Bronchial epithelial cell (primary cell): Measurements from ENCODE around the gene ITIH5. TPM values are rescaled to one million over a fixed set of nuclear protein-coding genes. Genes with fewer than 3 reads are reported as not detected.

Source experiments
- DNase-seq: peaks from one replicate; pipeline ENCODE4 v3.0.0-alpha.2; 2010; ENCODE audit warnings: low read depth
- FAIRE-seq: peaks from 2 replicates; lab custom pipeline; 2011; peaks lifted over from hg19 to GRCh38; lab: Jason Lieb, UNC
- H3K27me3 ChIP-seq: 2 replicates; pipeline ENCODE4 v1.5.1; 2011; ENCODE audit warnings: low read length; ENCODE audit not compliant: control insufficient read depth, insufficient read depth
- H3K36me3 ChIP-seq: 2 replicates; pipeline ENCODE4 v1.5.1; 2011; ENCODE audit warnings: low read length; ENCODE audit not compliant: control insufficient read depth, insufficient read depth
- H3K4me3 ChIP-seq: 2 replicates; pipeline ENCODE4 v1.5.1; 2011; ENCODE audit warnings: mild to moderate bottlenecking, low read depth, low read length, control low read depth
- CTCF ChIP-seq: IDR thresholded peaks from 2 replicates; pipeline ENCODE4 v1.5.1; 2011; ENCODE audit warnings: mild to moderate bottlenecking, moderate library complexity, low read length, control low read depth, inconsistent platforms; ENCODE audit not compliant: insufficient read depth, severe bottlenecking
- total RNA-seq: library from RNA; depleted of rRNA; stranded (reverse); fragments of >200 nt; gene quantifications from 2 replicates; pipeline ENCODE4 v1.2.1, GENCODE V29; 2014

ITIH5 gene
- total RNA-seq, 1 donor from 2014 or later: not detected

DNA sequence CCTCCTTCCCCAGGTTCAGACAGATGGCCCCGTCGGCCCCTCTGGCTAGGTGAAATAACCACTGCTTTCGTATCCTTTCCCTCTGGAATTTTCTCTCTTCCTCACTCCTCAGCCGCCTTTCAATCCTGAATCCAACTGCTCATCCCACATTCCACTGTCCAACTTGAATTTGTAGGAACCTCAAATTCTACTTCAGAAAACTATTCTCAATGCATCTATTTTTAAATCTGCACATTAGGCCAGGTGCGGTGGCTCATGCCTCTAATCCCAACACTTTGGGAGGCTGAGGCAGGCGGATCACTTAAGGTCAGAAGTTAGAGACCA, 78.9 kb downstream of the ITIH5 start:
- no peaks in the 10 kb centered on the region for H3K36me3 ChIP-seq
- H3K27me3 ChIP-seq: no peaks in the 10 kb centered on the region
- no peak overlapping the region for H3K4me3 ChIP-seq
- no peak for TF ChIP-seq CTCF
- no peak for FAIRE-seq
- no peak for DNase-seq

DNA sequence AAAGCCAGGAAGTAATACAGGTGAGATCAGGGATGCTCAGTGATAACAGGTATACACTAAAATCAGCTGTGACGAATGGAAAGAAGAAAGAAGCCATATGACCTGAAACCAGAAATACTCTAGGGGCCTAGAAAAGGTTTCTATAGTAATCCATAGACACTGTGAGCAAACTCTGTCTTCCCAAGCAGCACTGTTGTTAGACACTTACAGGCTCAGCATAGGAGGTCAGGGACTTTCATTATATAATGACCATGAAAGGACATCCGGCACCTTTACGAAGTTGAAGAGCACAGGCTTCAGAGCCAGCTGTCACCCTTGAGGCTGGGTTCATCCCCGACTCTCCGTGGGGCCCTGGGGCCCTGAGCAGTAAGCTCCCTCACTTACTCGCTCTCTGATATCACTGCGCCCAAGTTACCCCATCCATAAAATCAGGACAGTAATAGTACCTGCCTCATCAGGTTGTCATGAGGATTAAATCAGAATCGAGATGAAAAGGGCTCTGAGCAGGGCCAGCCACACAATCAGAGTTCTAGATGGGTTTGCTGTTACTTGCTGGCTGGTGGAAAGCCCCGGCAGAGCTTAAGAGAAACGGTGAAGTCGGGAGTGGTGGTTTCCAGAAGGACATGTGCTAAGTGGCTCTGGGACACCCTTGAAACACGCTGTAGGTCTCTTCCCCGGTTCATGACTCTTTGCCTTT, 79.5 kb downstream of the ITIH5 start:
- Histone ChIP-seq H3K27me3 (no peaks in the 10 kb centered on the region), H3K4me3 (no peak overlapping the region), H3K36me3 (no peaks in the 10 kb centered on the region)
- DNase-seq (no peak), FAIRE-seq (no peak)
- no peak for TF ChIP-seq CTCF

GRCh38 chr10:7585228-7585627, 81.5 kb downstream of the ITIH5 start:
- Histone ChIP-seq H3K27me3 (no peaks in the 10 kb centered on the region), H3K4me3 (no peak overlapping the region), H3K36me3 (no peaks in the 10 kb centered on the region)
- no peak for DNase-seq
- FAIRE-seq: no peak
- no peak for TF ChIP-seq CTCF

GRCh38 chr10:7583626-7584025, 83.1 kb downstream of the ITIH5 start:
- Histone ChIP-seq H3K4me3 (no peak overlapping the region), H3K36me3 (no peaks in the 10 kb centered on the region), H3K27me3 (no peaks in the 10 kb centered on the region)
- DNase-seq: no peak
- peak; percentile 62 for FAIRE-seq
- TF ChIP-seq CTCF: no peak

DNA sequence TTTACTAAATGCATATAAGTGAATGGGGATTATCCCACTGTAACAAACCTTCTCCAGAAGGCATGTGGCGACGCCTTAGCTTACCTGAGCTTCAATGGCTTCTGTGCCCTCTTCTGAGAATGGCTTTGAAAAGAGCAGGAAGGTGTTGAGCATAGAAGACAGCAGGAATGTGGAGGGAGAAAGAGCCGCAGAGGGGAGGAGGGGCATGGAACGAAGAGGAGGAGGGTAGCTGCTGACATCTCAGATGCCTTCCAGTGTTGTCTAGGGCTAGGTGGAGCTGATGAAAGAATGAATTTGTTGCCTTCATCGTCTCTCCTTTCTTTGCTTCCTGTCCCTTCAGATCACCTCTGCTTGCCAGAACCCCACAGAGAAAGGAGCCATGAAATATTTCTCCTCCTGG, 86.2 kb downstream of the ITIH5 start:
- TF ChIP-seq CTCF: no peak
- H3K36me3 ChIP-seq: no peaks in the 10 kb centered on the region
- no peak for FAIRE-seq
- no peak overlapping the region for H3K4me3 ChIP-seq
- no peaks in the 10 kb centered on the region for H3K27me3 ChIP-seq
- no peak for DNase-seq

DNA sequence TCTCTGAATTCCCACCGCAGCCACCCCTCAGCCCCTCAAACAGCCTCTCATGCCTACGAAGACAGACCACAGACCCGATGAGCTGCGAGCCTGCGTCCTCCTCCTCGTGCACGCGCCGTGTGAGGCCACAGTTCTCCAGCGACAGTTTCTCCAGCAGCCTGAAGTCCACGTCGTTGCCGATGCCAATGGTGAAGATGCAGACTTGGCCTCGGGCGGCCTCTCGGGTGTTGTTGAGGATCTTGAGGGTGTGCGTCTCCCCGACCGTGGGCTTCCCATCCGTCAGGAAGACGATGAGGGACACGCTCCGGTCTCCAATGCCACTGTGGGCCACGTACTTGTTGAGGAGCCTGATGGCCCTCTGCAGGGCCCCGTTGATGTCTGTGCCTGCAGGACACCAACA, 87.1 kb downstream of the ITIH5 start:
- FAIRE-seq (peak; percentile 40), DNase-seq (no peak)
- Histone ChIP-seq H3K27me3 (no peaks in the 10 kb centered on the region), H3K36me3 (no peaks in the 10 kb centered on the region), H3K4me3 (no peak overlapping the region)
- TF ChIP-seq CTCF: no peak
